HEK293T (cell line): ENCODE results near the gene ABCB1.

Experiments
- CTCF ChIA-PET: fragments of 350-600 bp; formaldehyde crosslinking; extraction: SDS; loops from one replicate; lab custom pipeline; 2021; ENCODE audit warnings: antibody characterized with exemption, inconsistent platforms; lab: Yijun Ruan, JAX
- POLR2A ChIA-PET: fragments of 350-600 bp; formaldehyde crosslinking; extraction: SDS; loops from one replicate; lab custom pipeline; 2020; ENCODE audit warnings: antibody characterized with exemption, inconsistent platforms; lab: Yijun Ruan, JAX
- DNase-seq: peaks from one replicate; pipeline ENCODE4 v3.0.0; 2012; ENCODE audit warnings: mixed read lengths; ENCODE audit errors: extremely low spot score
- ARNT ChIP-seq: fragments of 450-650 bp; IDR thresholded peaks from 2 replicates; pipeline ENCODE4 v1.6.1; 2017; ENCODE audit warnings: mild to moderate bottlenecking
- BHLHE40 ChIP-seq: fragments of 450-650 bp; IDR thresholded peaks from 2 replicates; pipeline ENCODE4 v1.6.1; 2016; ENCODE audit warnings: mild to moderate bottlenecking, moderate library complexity, borderline replicate concordance
- CTBP1 ChIP-seq: fragments of 450-650 bp; IDR thresholded peaks from 2 replicates; pipeline ENCODE4 v1.6.1; 2016; ENCODE audit warnings: borderline replicate concordance
- ELF4 ChIP-seq: fragments of 450-650 bp; IDR thresholded peaks from 2 replicates; pipeline ENCODE4 v1.6.1; 2017; ENCODE audit warnings: antibody characterized with exemption
- FOXA1 ChIP-seq: fragments of 450-650 bp; IDR thresholded peaks from 2 replicates; pipeline ENCODE4 v1.6.1; 2016; ENCODE audit warnings: mild to moderate bottlenecking
- FOXK2 ChIP-seq: fragments of 450-650 bp; IDR thresholded peaks from 2 replicates; pipeline ENCODE4 v1.6.1; 2016; ENCODE audit warnings: mild to moderate bottlenecking
- FOXM1 ChIP-seq: fragments of 450-650 bp; IDR thresholded peaks from 2 replicates; pipeline ENCODE4 v1.6.1; 2017; ENCODE audit warnings: mild to moderate bottlenecking, borderline replicate concordance
- HDGF ChIP-seq: fragments of 450-650 bp; IDR thresholded peaks from 2 replicates; pipeline ENCODE4 v1.6.1; 2017; ENCODE audit warnings: antibody characterized with exemption, borderline replicate concordance
- L3MBTL2 ChIP-seq: fragments of 450-650 bp; conservative IDR thresholded peaks from 2 replicates; pipeline ENCODE4 v1.6.1; 2016; ENCODE audit warnings: mild to moderate bottlenecking
- LEF1 ChIP-seq: fragments of 450-650 bp; IDR thresholded peaks from 2 replicates; pipeline ENCODE4 v1.6.1; 2017; ENCODE audit warnings: mild to moderate bottlenecking, borderline replicate concordance
- NFRKB ChIP-seq: fragments of 450-650 bp; IDR thresholded peaks from 2 replicates; pipeline ENCODE4 v1.6.1; 2016; ENCODE audit warnings: mild to moderate bottlenecking, moderate library complexity
- SP1 ChIP-seq: fragments of 450-650 bp; IDR thresholded peaks from 2 replicates; pipeline ENCODE4 v1.6.1; 2017
- SUZ12 ChIP-seq: fragments of 450-650 bp; IDR thresholded peaks from 2 replicates; pipeline ENCODE4 v1.6.1; 2016; ENCODE audit warnings: mild to moderate bottlenecking
- TARDBP ChIP-seq: fragments of 450-650 bp; IDR thresholded peaks from 2 replicates; pipeline ENCODE4 v1.6.1; 2016
- ZNF384 ChIP-seq: fragments of 450-650 bp; IDR thresholded peaks from 2 replicates; pipeline ENCODE4 v1.6.1; 2016
- TF ChIP-seq, protein P1 (sequence below): fragments of 450-650 bp; IDR thresholded peaks from 2 replicates; pipeline ENCODE4 v1.6.1; 2016

ABCB1 gene

DNA sequence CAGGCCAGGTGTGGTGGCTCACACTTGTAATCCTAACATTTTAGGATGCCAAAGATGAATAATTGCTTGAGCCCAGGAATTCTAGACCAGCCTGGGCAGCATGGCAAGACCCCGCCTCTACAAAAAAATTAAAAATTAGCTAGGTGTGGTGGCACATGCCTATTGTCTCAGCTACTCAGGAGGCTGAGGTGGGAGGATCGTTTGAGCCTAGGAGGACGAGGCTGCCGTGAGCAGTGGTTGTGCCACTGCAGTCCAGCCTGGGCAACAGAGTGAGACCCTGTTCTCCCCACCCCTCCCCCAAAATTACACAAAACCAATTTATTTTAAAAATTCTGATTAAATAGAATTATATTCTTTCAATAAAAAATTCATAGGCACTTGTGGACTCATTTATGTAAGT is 39.0 kb downstream of the ABCB1 start:
- TF ChIP-seq, protein P1, sequence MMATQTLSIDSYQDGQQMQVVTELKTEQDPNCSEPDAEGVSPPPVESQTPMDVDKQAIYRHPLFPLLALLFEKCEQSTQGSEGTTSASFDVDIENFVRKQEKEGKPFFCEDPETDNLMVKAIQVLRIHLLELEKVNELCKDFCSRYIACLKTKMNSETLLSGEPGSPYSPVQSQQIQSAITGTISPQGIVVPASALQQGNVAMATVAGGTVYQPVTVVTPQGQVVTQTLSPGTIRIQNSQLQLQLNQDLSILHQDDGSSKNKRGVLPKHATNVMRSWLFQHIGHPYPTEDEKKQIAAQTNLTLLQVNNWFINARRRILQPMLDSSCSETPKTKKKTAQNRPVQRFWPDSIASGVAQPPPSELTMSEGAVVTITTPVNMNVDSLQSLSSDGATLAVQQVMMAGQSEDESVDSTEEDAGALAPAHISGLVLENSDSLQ, result no peak
- TF ChIP-seq FOXK2 (no peak), CTBP1 (no peak), TARDBP (no peak), SP1 (no peak), FOXA1 (no peak), NFRKB (no peak), ARNT (no peak), BHLHE40 (no peak), LEF1 (no peak), ZNF384 (no peak), HDGF (no peak), FOXM1 (no peak), SUZ12 (no peak), L3MBTL2 (no peak), ELF4 (no peak)
- POLR2A ChIA-PET, result no interaction called here
- CTCF ChIA-PET, result no interaction called here
- no peak for DNase-seq

DNA sequence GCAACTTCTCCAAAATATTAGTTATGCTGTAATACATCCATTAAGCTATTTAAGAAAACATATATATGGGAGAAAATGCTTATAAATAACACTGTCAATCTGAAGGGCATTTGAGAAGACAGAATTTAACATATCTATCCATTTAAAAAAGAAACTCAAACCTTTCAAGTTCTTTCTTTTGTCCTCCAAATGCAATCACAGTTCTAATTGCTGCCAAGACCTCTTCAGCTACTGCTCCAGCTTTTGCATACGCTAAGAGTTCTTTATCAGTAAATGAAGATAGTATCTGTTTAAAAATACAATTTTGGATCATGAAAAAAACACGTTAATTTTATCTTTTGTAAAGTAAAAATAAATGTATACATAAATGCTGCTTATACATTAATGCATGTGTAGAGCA is 39.6 kb downstream of the ABCB1 start:
- TF ChIP-seq L3MBTL2 (no peak), CTBP1 (no peak), ELF4 (no peak), TARDBP (no peak), ZNF384 (no peak), FOXA1 (no peak), LEF1 (no peak), HDGF (no peak), FOXK2 (no peak), SUZ12 (no peak), FOXM1 (no peak), ARNT (no peak), BHLHE40 (no peak), SP1 (no peak), NFRKB (no peak)
- TF ChIP-seq, protein P1, result no peak
- POLR2A ChIA-PET, result no interaction called here
- CTCF ChIA-PET, result no interaction called here

DNA sequence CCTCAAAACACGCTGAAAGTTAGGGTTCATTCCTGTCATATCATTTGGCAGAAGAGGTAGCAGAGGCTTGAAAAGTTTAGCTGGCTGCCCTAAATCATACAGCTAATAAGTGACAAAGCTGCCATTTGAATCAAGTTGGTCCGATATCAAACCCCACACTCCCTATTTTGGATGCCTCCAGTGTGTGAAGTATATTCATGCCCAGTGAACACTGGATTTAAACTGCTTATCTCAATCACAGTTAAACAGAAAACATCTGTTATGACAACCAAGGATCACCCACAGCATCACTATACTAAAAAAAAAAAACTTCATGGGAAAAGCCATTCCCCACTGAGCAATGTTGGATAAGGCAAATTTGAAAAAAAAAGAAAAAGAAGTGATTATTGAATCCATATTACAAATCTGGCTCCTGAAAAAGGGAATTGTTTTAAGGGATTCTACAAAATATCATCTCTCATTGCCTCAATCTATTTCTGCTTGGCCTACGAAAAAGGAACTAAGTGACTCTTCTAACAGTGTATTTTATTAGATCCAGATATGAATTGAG is 48.3 kb downstream of the ABCB1 start:
- CTCF ChIA-PET, result no interaction called here

More for the DNA sequence above, 39.6 kb downstream of the ABCB1 start:
- no peak for DNase-seq

DNA sequence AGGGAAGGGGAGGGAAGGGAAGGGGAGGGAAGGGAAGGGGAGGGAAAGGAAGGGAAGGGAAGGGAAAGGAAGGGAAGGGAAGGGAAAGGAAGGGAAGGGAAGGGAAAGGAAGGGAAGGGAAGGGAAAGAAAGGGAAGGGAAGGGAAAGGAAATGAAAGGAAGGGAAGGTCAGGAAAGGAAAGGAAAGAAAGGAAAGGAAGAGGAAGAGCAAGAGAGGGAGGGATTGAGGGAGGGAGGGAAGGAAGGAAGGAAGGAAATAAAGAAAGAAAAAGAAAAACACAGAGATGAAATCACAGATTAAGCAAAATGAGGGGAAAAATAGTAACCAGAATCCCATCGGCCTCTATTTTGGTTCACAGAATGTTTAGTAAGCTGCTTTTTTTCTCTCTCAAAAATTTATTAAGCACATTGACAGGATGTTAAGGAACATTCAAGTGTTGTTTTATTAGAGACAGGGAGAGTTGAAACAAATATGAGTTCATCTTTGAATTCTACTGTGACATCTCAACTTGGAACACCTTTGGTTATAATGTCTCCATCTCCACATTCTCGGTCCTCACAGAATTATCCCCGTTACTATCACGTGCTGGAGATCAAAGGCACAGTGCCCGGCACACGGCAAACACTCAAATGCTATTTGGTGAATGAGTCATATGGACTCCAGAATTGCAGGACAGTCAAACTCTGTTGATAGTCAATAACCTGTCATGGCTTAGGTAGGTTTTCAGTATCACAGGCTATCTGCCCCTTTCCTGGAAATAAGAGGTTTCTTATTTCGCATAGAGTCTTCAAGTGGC is 52.4 kb downstream of the ABCB1 start:
- no peak for DNase-seq
- ChIA-PET POLR2A (no interaction called here), CTCF (no interaction called here)
- TF ChIP-seq FOXA1 (no peak), SUZ12 (no peak), CTBP1 (no peak), FOXK2 (no peak), LEF1 (no peak), ELF4 (no peak), HDGF (no peak), TARDBP (no peak), L3MBTL2 (no peak), ARNT (no peak), SP1 (no peak), BHLHE40 (no peak), FOXM1 (no peak), ZNF384 (no peak), NFRKB (no peak)
- TF ChIP-seq, protein P1, result no peak

More for the DNA sequence above, 48.3 kb downstream of the ABCB1 start:
- POLR2A ChIA-PET, result no interaction called here
- TF ChIP-seq L3MBTL2 (no peak), ELF4 (no peak), FOXK2 (no peak), LEF1 (no peak), FOXM1 (no peak), FOXA1 (no peak), SP1 (no peak), ARNT (no peak)
- DNase-seq, result no peak

DNA sequence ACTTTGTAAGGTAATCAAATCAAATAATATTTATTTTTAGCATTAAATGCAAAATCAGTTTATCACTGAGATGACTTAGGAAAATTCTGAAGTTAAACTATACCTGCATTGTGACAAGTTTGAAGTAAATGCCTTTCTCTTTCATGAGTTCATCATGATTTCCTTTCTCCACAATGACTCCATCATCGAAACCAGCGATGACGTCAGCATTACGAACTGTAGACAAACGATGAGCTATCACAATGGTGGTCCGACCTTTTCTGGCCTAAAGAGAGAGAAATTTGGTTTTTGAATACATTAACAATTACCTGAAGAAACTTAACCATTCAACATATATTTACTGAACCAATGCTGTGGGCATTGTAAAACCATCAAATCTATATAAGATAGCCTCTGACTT is 54.9 kb downstream of the ABCB1 start:
- POLR2A ChIA-PET, result no interaction called here
- TF ChIP-seq ZNF384 (no peak), SP1 (no peak), BHLHE40 (no peak), ELF4 (no peak), LEF1 (no peak), TARDBP (no peak), NFRKB (no peak), L3MBTL2 (no peak), ARNT (no peak), FOXM1 (no peak), SUZ12 (no peak), FOXA1 (no peak)
- TF ChIP-seq, protein P1, result no peak
- CTCF ChIA-PET, result no interaction called here
- no peak for DNase-seq
